Right lung (tissue), 5 donors: ENCODE measurements around the gene LCN1. TPM values are rescaled to one million over a fixed set of nuclear protein-coding genes. Genes with fewer than 3 reads are reported as not detected.
"Not testable (repeated sequence)": the region's sequence is repeated elsewhere in the genome, so short reads cannot be mapped to it uniquely, and the experiment has no call there.

Source experiments
- DNase-seq, 2 donors: peaks; one replicate each; pipeline ENCODE4 v3.0.0-alpha.2; 2013
- polyA plus RNA-seq, 5 donors: library from polyadenylated mRNA; unstranded; fragments of 120-200 nt; gene quantifications; one replicate each; pipeline versions ENCODE4 v1.2.1 to v1.2.3, GENCODE V29; 2013; ENCODE audit warnings: inconsistent platforms in 1 of 5, low replicate concordance in 1 of 5; ENCODE audit not compliant: insufficient read length in 5 of 5, insufficient read depth in 1 of 5

LCN1 gene
- polyA plus RNA-seq, 5 donors: not detected

DNA sequence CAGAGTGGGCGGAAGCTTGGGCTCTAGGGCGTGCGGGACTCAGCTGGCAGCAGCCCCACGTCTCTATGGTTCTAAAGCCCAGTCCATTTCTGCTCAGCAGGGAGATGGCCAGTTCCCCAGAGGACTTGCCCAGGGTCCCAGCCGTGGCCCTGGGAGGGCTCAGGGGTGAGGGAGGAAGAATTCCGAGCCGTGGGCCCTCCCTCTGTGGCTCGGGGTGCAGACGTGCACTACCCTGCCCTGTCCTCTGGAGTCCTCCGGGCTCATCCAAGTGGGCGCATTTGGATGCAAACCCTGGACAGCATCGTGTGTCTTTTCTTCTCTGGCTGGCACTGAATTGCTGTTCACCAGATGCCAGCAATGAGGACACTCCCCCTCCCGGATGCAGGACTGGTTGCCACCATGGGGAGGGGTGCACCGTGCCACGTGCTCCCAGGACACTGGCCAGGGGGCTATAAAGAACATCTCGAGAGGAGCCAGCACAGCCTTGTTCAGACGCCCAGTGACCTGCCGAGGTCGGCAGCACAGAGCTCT lies 24.5 kb downstream of the LCN1 start, which contains the start of gene OBP2A:
Gene OBP2A (plus strand): TSS at position 481 of the 531 bp plus-strand sequence. CDS start 55 bp downstream, outside the sequence.
- DNase-seq: not testable (repeated sequence)

- not testable (repeated sequence) for DNase-seq
These were observed 25.8 kb downstream of the LCN1 start for GRCh38 chr9:135546792-135547617.

DNA sequence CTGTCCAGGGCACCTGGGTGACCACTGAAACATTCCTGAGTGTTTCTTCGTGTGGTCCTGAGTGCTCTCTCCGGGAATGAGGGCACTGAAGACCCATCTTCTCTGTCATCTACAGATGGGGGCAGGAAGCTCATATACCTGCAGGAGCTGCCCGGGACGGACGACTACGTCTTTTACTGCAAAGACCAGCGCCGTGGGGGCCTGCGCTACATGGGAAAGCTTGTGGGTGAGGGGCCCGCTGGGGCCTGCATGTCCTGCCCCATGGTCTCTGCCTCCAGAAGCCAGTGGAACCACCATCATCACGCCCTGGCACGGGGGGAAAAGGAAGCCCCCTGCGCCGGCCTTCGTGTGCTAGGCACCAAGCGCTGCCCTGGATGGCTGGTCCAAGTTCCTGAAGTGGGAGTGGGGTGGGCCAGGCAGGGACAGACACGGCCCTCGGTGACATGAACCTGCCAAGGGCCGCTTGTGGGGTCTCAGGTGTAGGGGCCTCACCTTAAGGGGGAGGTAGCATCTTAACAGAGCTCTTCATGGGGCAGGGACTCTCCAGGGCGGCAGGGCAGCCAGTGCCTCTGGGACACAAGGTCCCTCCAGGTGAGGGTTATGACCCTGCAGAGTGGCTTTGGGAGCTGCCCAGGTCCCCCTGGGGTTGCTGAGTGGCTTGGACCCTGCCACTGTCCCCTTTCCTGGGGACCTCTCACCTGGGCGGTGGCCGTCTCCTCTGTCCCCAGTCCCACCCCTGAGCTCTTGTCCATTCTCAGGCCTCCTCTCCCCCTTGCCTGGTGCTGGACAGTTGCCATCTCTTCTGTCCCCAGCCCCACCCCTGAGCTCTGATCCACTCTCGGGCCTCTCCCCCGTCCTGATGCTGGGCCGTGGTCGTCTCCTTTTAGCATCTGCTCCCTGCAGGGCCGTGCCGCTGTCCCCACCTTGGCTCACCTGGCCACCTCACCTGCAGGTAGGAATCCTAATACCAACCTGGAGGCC lies 26.8 kb downstream of the LCN1 start:
- DNase-seq: no peak

DNA sequence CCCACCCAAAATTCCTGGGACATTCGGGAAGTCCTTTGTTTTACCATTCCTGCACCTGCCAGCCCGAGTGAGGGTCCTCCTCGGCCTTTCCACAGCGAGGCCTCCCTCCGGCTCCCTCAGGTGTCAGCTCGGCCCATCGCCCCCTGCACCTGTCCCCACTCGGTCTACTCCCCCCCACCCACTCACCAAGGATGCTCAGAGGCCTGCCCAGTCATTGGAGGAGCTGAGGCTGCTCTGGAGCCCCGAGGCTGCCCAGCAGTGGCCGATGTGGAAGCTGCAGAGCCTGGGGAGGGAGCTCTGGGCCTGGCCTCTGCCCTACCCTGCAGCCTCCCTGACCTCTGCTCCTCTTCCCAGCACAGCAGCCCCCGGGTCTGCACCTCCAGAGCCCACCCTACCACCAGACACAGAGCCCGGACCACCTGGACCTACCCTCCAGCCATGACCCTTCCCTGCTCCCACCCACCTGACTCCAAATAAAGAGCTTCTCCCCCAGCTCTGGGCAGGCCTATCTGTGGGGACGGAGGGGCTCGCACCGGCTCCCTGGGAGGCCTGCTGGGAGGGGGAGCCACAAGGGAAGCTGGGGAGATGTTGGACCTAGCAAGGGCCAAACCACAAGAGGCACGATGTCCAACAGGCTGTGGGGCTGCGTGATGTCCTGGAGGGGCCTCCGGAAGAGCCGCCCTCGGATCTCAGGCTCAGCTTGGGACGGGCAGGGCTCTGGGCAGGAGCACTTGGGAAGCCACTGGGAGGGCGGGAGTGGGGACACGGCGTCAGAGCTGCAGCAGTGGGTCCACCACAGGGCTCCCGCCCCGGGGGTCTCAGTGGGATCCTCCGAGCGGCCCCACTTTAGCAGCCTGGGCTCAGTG lies 28.5 kb downstream of the LCN1 start:
- DNase-seq: not testable (repeated sequence)

GRCh38 chr9:135550344-135550918 lies 29.2 kb downstream of the LCN1 start:
- no peak for DNase-seq

DNA sequence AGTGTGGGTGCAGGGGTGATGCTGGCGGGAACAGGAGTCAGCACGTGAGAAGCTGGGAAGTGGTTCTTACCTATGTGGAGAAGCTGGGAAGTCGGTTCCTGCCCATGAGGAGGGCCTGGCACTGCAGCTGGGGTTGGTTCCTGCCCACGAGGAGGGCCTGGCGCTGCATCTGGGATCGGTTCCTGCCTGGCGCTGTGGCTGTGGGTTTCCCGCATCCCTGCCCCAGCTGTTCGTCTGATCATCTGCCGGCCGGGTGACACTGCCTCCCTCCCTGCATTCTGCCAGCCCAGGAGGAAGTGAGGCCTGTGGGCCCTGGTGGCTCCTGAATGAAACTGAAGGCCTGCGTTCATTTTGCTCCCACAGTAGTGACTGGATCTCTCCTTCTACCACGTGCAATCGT lies 29.8 kb downstream of the LCN1 start:
- no peak for DNase-seq

- no peak for DNase-seq
These were observed 30.2 kb downstream of the LCN1 start for GRCh38 chr9:135551456-135551855.

DNA sequence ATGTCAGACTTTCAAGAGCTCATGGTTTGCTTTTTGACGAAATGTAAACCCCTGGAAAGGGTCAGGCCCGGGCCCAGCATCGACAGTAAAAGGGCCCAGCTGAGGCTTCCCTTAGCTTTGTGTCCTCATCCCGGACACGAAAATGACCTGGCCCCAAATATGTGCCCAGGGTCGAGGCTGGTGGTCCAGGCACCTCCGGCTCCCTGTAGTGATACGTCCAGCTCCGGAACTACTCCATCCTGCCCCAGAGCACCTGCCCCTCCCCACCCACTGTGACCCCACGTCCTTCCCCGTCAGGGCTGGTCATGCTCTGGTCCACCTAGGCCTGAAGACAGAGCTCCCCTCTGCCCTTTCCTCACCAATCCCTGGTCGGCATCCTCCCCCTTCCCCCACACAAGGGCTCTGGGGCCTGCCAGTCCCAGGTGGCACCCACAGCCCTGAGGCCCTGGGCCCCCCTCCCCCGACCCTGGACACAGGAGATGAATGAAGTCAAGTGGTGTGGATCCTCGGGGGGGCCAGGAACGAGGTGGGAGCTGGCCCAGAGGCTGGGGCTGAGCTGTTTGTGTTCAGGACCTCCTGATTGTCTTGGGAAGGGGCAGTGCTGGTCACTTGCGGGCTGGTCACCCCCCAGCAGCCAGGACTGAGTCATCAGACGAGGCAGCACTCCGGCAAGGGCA lies 30.9 kb downstream of the LCN1 start:
- DNase-seq: no peak

- no peak for DNase-seq
These were observed 31.5 kb downstream of the LCN1 start for GRCh38 chr9:135552698-135553171.

- DNase-seq: no peak
These were observed 33.5 kb downstream of the LCN1 start for GRCh38 chr9:135554718-135555117.

DNA sequence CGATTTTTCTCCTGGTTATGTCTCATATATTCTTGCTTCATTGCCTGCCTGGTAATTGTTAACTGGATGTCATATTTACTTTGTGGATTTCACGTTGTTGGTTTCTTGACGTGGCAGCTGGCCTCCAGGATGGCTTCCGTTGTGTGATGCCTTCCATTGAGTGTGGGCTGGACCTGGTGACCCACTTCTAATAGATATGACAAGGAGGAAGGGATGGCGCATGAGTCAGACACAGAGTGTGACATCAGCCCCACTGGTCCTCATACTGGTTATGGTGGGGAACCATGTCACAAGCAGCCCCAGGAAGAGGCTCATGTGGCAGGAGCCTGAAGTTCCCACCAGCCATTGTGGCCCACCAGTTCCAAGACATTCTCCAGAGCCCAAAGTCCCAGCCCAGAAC lies 34.0 kb downstream of the LCN1 start:
- no peak for DNase-seq

DNA sequence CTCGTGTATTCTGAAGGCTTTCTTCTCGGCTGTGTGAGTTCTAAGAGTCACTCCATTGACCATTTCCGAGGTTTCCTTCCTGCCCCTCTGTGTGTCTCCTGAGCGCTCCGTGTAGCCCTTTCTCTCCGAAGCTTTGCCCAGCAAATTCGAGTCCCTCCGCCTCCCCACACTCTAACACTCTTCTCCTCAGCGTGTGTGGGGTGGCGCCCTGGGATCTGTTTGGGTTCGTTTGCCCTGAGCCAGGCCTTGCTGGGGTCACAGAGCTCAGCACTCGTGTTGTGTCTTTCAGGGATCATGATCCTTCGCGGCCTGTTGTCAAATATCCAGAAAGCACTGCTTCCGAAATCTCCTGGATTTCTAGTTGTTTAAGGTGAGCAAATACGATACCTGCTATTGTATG lies 34.7 kb downstream of the LCN1 start:
- no peak for DNase-seq

GRCh38 chr9:135559606-135560005 lies 38.4 kb downstream of the LCN1 start:
- no peak for DNase-seq

- DNase-seq: no peak
These were observed 40.4 kb downstream of the LCN1 start, which contains the start of gene PAEP for GRCh38 chr9:135561391-135562234. Gene PAEP, plus strand, starts transcription at chr9:135561756.

- DNase-seq: no peak
These were observed 41.0 kb downstream of the LCN1 start for GRCh38 chr9:135562235-135562745.

DNA sequence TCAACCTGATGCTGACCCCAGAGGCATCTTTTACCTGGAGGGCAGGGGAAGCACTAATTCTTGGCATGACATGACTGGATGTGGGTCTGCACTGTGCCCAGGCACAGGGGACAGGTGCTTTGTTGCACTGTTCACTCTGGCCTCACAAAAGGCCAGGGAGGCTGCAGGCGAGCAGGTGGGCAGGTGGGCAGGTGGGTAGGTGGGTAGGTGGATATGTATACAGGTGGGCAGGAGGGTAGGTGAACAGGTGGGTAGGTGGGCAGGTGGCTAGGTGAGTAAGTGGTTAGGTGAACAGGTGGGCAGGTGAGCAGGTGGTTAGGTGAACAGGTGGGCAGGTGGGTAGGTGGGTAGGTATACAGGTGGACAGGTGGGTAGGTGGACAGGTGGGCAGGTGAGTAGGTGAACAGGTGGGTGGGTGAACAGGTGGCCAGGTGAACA lies 41.8 kb downstream of the LCN1 start:
- no peak for DNase-seq

- DNase-seq: no peak
These were observed 42.6 kb downstream of the LCN1 start for GRCh38 chr9:135563858-135564257.

DNA sequence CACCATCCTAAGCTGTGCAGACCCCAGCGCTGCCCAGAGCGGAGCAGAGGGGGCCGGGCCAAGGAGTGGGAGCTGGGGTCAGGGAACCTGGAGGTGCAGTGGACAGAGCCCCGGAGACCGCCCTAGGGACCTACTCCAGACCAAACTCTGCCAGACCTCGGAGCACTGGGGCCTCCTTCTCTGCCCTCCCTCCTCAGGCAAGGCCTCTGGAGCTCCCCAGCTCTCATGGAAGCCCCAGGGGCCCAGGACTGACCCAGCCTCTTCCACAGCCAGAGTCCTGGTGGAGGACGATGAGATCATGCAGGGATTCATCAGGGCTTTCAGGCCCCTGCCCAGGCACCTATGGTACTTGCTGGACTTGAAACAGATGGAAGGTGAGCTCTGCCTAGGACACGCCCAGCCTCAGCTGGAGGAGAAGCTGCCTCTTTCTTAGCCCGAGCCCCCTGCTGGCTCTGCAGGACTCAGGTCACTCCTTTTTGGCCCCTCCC lies 43.9 kb downstream of the LCN1 start:
- no peak for DNase-seq

GRCh38 chr9:135565636-135566035 lies 44.4 kb downstream of the LCN1 start:
- DNase-seq: no peak
